ENCODE data around the gene NOP53. TPM values are rescaled to one million over a fixed set of nuclear protein-coding genes. Genes with fewer than 3 reads are reported as not detected.

NOP53 gene
- total and polyA plus RNA-seq, 2 of the 4 experiments (the other 2 are of a cell fraction): 59.5 to 83.2 TPM

- TF ChIP-seq, protein P1, sequence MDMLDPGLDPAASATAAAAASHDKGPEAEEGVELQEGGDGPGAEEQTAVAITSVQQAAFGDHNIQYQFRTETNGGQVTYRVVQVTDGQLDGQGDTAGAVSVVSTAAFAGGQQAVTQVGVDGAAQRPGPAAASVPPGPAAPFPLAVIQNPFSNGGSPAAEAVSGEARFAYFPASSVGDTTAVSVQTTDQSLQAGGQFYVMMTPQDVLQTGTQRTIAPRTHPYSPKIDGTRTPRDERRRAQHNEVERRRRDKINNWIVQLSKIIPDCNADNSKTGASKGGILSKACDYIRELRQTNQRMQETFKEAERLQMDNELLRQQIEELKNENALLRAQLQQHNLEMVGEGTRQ (IDR thresholded peaks at IDR 0.05; ENCODE audit: low read depth, low read length): no peak
- TF ChIP-seq, protein P2, sequence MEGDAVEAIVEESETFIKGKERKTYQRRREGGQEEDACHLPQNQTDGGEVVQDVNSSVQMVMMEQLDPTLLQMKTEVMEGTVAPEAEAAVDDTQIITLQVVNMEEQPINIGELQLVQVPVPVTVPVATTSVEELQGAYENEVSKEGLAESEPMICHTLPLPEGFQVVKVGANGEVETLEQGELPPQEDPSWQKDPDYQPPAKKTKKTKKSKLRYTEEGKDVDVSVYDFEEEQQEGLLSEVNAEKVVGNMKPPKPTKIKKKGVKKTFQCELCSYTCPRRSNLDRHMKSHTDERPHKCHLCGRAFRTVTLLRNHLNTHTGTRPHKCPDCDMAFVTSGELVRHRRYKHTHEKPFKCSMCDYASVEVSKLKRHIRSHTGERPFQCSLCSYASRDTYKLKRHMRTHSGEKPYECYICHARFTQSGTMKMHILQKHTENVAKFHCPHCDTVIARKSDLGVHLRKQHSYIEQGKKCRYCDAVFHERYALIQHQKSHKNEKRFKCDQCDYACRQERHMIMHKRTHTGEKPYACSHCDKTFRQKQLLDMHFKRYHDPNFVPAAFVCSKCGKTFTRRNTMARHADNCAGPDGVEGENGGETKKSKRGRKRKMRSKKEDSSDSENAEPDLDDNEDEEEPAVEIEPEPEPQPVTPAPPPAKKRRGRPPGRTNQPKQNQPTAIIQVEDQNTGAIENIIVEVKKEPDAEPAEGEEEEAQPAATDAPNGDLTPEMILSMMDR (conservative IDR thresholded peaks at IDR 0.05; ENCODE audit: low read depth, low read length): no peak
These were observed 33.6 kb downstream of the NOP53 start (continued) for GRCh38 chr19:47778954-47779351.

Data from IMR-90 (cell line).